PC-3 (cell line): ENCODE data around the gene KCNQ1. TPM values are rescaled to one million over a fixed set of nuclear protein-coding genes. Genes with fewer than 3 reads are reported as not detected.

Source experiments
- ATAC-seq: fragments of 200-7000 bp; cut with Tn5 transposase; 2 replicates; pipeline ENCODE4 v1.9.1; 2020; ENCODE audit warnings: mild to moderate bottlenecking, moderate library complexity
- BruUV-seq: library from RNA; stranded (reverse); fragments of 400-500 nt; replicated peaks from 2 replicates; lab custom pipeline; 2021; lab: Mats Ljungman, UMichigan
- CTCF ChIA-PET: fragments of 300-600 bp; sonication (Branson Sonifier 250); formaldehyde crosslinking; loops from one replicate; lab custom pipeline; 2022; ENCODE audit warnings: antibody characterized with exemption; lab: Charles Lee
- POLR2A ChIA-PET: fragments of 300-600 bp; sonication (Branson Sonifier 250); formaldehyde crosslinking; loops from one replicate; lab custom pipeline; 2022; ENCODE audit warnings: antibody characterized with exemption; ENCODE audit not compliant: unreplicated experiment; lab: Charles Lee
- DNase-seq: peaks from one replicate; pipeline ENCODE4 v3.0.0-alpha.2; 2015
- H2AFZ ChIP-seq: fragments of 300-600 bp; sonication (generic); 2 replicates; pipeline ENCODE4 v1.6.0; 2016; ENCODE audit warnings: antibody characterized with exemption, low read length
- H3F3A ChIP-seq: fragments of 300-600 bp; sonication (generic); one replicate; pipeline ENCODE4 v1.6.0; 2017; ENCODE audit warnings: antibody characterized with exemption, low read length, control low read depth, mild to moderate bottlenecking; ENCODE audit not compliant: unreplicated experiment
- H3K27ac ChIP-seq: fragments of 300-600 bp; sonication (generic); 2 replicates; pipeline ENCODE4 v1.5.1; 2016; ENCODE audit warnings: mild to moderate bottlenecking, low read length
- H3K27me3 ChIP-seq: fragments of 300-600 bp; sonication (generic); 2 replicates; pipeline ENCODE4 v1.6.1; 2016; ENCODE audit warnings: low read length, mixed read lengths
- H3K36me3 ChIP-seq: fragments of 300-600 bp; sonication (generic); 2 replicates; pipeline ENCODE4 v1.6.1; 2016; ENCODE audit warnings: low read depth, mixed run types, low read length, mixed read lengths
- H3K4me1 ChIP-seq: fragments of 300-600 bp; sonication (generic); 2 replicates; pipeline ENCODE4 v1.5.1; 2016; ENCODE audit warnings: low read length; ENCODE audit not compliant: insufficient read depth
- H3K4me2 ChIP-seq: fragments of 300-600 bp; sonication (generic); 2 replicates; pipeline ENCODE4 v1.6.0; 2016; ENCODE audit warnings: low read length
- H3K4me3 ChIP-seq: fragments of 300-600 bp; sonication (generic); 2 replicates; pipeline ENCODE4 v1.5.1; 2016; ENCODE audit warnings: mild to moderate bottlenecking, low read length, mixed read lengths
- H3K79me2 ChIP-seq: fragments of 300-600 bp; sonication (generic); 2 replicates; pipeline ENCODE4 v1.6.1; 2017; ENCODE audit warnings: low read length, mixed read lengths
- H3K9ac ChIP-seq: fragments of 300-600 bp; sonication (generic); 2 replicates; pipeline ENCODE4 v1.6.0; 2016; ENCODE audit warnings: mild to moderate bottlenecking, low read length
- H3K9me2 ChIP-seq: fragments of 300-600 bp; sonication (generic); replicated peaks from 2 replicates; pipeline ENCODE4 v1.6.1; 2016; ENCODE audit warnings: mixed run types, low read length, mixed read lengths
- H3K9me3 ChIP-seq: fragments of 300-600 bp; sonication (generic); 2 replicates; pipeline ENCODE4 v1.6.1; 2016; ENCODE audit warnings: low read length, mixed read lengths
- H4K20me1 ChIP-seq: fragments of 300-600 bp; sonication (generic); 2 replicates; pipeline ENCODE4 v1.6.1; 2016; ENCODE audit warnings: low read length, mixed read lengths
- EZH2 ChIP-seq: fragments of 300-600 bp; sonication (generic); IDR thresholded peaks from one replicate; pipeline ENCODE4 v1.6.1; 2017; ENCODE audit warnings: antibody characterized with exemption, mild to moderate bottlenecking, low read length; ENCODE audit not compliant: unreplicated experiment
- EZH2phosphoT487 ChIP-seq: fragments of 300-600 bp; sonication (generic); IDR thresholded peaks from 2 replicates; pipeline ENCODE4 v1.6.1; 2018; ENCODE audit warnings: mild to moderate bottlenecking, antibody characterized with exemption, low read length, borderline replicate concordance
- intact Hi-C: fragments of 100-400 bp; cut with micrococcal nuclease; formaldehyde crosslinking; loops from 2 replicates; pipeline ENCODE4 v1.9.0; 2023
- total RNA-seq: library from RNA; depleted of rRNA; stranded (reverse); fragments of >200 nt; gene quantifications from 2 replicates; pipeline ENCODE4 v1.2.3, GENCODE V29; 2014
- TF ChIP-seq, protein P1 (sequence below): fragments of 300-600 bp; sonication (generic); conservative IDR thresholded peaks from 2 replicates; pipeline ENCODE4 v1.5.1; 2017; ENCODE audit warnings: antibody characterized with exemption, low read depth, mild to moderate bottlenecking, low read length

Gene KCNQ1
- total RNA-seq, 1 experiment from 2014 or later, result 0.40 TPM

DNA sequence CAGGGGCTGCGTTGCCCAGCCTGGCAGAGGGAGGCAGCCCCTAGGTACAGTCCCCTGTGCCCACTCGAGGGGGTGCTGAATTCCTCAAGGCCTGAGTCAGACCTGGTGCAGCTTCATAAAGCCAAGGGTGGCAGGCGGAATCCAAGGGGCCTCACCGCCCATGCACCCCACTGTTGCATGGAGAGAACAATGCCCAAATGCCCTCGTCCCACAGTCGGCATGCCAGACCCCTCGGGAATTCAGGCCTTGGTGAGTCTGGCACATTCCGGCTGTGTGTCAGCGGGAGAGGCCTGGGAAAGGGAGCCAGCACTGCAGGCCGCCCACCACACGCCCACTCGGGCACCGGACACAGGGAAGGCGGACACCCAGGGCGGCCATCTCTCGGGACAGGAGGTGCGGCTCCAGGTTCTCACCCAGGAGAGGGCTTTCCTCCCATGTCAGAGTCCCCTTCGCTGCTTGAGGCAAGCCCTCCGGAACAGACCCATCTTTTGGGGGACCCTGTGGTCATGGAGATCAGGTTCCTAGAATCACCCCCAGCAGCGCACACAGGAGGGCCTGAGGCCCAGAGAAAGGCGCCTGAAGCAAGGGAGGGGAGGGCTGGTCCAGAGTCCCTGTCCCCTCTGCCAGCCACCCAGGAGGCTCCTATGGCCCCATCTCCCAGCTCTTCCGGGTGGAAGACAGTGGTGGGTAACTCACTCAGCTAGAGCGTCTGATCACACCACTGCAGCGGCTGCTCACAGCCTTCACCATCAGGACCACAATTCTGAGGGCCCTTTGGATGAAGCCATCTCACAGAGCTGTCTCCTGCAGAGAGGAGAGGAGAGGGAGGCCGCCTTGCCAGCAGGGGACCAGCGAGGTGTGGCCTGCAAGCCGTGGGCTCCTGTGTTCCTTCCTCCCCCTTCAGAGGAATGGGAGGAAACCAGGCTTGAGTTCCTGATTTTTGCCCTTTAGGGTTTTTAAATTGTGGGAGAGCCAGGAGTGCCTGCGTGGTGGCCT is 286.6 kb downstream of the KCNQ1 start:
- no peak for ATAC-seq
- Histone ChIP-seq H3K79me2 (no peaks in the 10 kb centered on the region), H3K4me1 (peaks cover 8% of the 10 kb centered on the region; the same call in 1 of the 2 replicates), H2AFZ (no peak overlapping the region), H3K4me2 (no peak overlapping the region), H3K9me2 (no peaks in the 10 kb centered on the region), H3K36me3 (no peaks in the 10 kb centered on the region), H3K4me3 (no peak overlapping the region), H3K27me3 (no peaks in the 10 kb centered on the region), H3K9me3 (no peaks in the 10 kb centered on the region), H4K20me1 (no peaks in the 10 kb centered on the region), H3K27ac (no peak overlapping the region), H3K9ac (no peak overlapping the region), H3F3A (no peaks in the 10 kb centered on the region)
- ChIA-PET CTCF (no interaction called here), POLR2A (no interaction called here)
- intact Hi-C loops, result no loop called here
- no peak for DNase-seq
- TF ChIP-seq EZH2, result no peak
- TF ChIP-seq, protein P1, sequence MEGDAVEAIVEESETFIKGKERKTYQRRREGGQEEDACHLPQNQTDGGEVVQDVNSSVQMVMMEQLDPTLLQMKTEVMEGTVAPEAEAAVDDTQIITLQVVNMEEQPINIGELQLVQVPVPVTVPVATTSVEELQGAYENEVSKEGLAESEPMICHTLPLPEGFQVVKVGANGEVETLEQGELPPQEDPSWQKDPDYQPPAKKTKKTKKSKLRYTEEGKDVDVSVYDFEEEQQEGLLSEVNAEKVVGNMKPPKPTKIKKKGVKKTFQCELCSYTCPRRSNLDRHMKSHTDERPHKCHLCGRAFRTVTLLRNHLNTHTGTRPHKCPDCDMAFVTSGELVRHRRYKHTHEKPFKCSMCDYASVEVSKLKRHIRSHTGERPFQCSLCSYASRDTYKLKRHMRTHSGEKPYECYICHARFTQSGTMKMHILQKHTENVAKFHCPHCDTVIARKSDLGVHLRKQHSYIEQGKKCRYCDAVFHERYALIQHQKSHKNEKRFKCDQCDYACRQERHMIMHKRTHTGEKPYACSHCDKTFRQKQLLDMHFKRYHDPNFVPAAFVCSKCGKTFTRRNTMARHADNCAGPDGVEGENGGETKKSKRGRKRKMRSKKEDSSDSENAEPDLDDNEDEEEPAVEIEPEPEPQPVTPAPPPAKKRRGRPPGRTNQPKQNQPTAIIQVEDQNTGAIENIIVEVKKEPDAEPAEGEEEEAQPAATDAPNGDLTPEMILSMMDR, result no peak
- TF ChIP-seq EZH2phosphoT487, result no peak
- BruUV-seq, result no TSS peak

DNA sequence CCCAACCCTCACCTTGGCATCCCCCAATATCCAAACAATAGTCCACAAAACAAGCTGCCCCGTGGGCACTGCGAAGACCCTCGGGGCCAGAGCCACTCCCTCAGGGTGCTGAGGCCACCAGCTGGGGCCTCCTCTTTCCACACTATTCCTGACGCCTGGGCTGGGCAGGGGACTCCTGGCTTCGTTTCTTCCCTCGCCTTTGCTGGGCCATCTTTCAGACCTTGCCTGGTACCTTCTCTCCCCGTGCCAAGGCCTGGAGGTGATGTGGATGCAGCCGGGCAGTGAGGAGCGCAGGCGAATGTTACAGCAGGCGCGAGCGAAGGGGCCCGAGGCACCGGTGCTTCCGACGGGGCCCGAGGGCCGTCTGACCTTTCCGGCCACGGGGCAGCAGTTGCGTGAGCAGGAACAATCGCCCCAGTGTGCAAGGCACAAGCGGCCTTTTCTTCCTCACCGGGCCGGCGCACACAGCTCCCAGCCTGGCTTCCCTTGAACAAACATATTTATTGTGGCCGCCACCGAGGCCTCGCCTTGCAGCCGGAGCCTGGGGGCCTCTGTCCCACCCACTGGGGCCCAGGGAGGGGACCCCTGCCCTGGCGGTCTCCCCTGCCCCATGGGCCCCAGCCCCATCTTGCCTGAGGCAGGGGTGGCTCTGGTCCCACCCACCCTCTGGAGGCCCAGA is 287.6 kb downstream of the KCNQ1 start:
- TF ChIP-seq EZH2phosphoT487 (no peak), EZH2 (no peak)
- TF ChIP-seq, protein P1, result no peak
- Histone ChIP-seq H3K36me3 (no peaks in the 10 kb centered on the region), H3K9ac (no peak overlapping the region), H3K4me3 (no peak overlapping the region), H3K27ac (no peak overlapping the region), H3K9me2 (no peaks in the 10 kb centered on the region), H4K20me1 (no peaks in the 10 kb centered on the region), H3K79me2 (no peaks in the 10 kb centered on the region), H3K4me1 (peaks cover 14% of the 10 kb centered on the region), H3K27me3 (no peaks in the 10 kb centered on the region), H3K4me2 (no peak overlapping the region), H3F3A (no peaks in the 10 kb centered on the region), H2AFZ (no peak overlapping the region), H3K9me3 (no peaks in the 10 kb centered on the region)
- intact Hi-C loops, result no loop called here
- DNase-seq, result no peak
- no TSS peak for BruUV-seq
- POLR2A ChIA-PET, result no interaction called here
- ATAC-seq, result no peak
- CTCF ChIA-PET, result no interaction called here
